Measurements from ENCODE around the gene ETDB.

DNA sequence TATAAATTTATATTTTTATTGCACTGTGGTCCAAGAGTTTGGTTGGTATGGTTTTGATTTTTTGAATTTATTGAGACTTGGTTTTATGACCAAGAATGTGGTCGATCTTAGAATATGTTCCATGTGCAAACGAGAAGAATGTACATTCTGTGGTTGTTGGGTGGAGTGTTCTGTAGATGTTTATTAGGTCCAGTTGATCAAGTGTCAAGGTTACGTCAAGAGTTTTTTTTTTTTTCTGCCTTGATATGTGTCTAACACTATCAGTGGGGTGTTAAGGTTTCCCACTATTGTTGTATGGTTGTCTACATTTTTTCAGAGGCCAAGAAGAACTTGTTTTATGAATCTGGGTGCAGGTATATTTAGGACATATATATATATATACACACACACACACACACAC is 10.8 kb downstream of the ETDB start:
- TF ChIP-seq EZH2 (IDR thresholded peaks at IDR 0.05), result no peak
- TF ChIP-seq POLR2AphosphoS5 (IDR thresholded peaks at IDR 0.05; ENCODE audit: borderline replicate concordance, low read depth, low read length), result no peak

All from SK-N-MC (cell line).